Skeletal muscle satellite cell (primary cell): ENCODE results near the gene WFS1.

ENCODE experiments used
- H3K27me3 ChIP-seq: 2 replicates; pipeline ENCODE4 v1.7.0; 2013; ENCODE audit warnings: low read length; ENCODE audit not compliant: control insufficient read depth, insufficient read depth
- H3K36me3 ChIP-seq: 2 replicates; pipeline ENCODE4 v1.7.0; 2013; ENCODE audit warnings: mild to moderate bottlenecking, control low read depth, low read length; ENCODE audit not compliant: insufficient read depth
- H3K4me1 ChIP-seq: 2 replicates; pipeline ENCODE4 v1.7.0; 2013; ENCODE audit warnings: low read length; ENCODE audit not compliant: control insufficient read depth, insufficient read depth
- H3K4me2 ChIP-seq: 2 replicates; pipeline ENCODE4 v1.7.0; 2013; ENCODE audit warnings: mild to moderate bottlenecking, low read length
- H3K4me3 ChIP-seq: 2 replicates; pipeline ENCODE4 v1.7.0; 2013; ENCODE audit warnings: low read length
- H3K9ac ChIP-seq: 2 replicates; pipeline ENCODE4 v1.7.0; 2013; ENCODE audit warnings: mild to moderate bottlenecking, low read depth, low read length, moderate library complexity
- H3K9me3 ChIP-seq: replicated peaks from 2 replicates; pipeline ENCODE4 v1.7.0; 2013; ENCODE audit warnings: mild to moderate bottlenecking, control low read depth, low read length

The WFS1 gene

GRCh38 chr4:6324999-6325787, 55.5 kb downstream of the WFS1 start:
- Histone ChIP-seq H3K4me3 (no peak overlapping the region), H3K9me3 (no peaks in the 10 kb centered on the region), H3K4me1 (no peaks in the 10 kb centered on the region), H3K9ac (no peak overlapping the region), H3K27me3 (peaks cover 7% of the 10 kb centered on the region), H3K4me2 (no peak overlapping the region), H3K36me3 (no peaks in the 10 kb centered on the region)

DNA sequence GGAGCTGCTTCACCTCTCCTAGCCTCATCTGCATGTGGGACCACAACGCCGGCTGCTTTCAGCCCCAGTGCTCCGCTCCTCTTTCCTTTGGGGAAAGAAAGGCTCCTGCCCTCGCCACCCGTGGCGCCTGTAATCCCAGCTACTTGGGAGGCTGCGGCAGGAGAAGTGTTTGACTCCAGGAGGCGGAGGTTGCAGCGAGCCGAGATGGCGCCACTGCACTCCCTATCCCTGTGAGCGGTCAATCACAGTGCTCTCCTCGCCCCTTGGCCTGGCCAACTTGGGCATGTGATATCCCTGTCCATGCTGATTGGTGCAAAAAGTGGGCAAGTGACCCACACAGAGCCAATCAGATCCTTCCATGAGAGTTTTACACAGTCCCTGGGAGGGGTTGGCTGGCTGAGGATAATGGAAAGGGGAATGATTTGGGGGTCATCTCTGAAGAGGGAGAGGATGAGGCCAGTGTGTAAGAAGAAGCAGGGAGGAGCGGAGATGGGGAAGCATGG, 56.2 kb downstream of the WFS1 start:
- H3K4me2 ChIP-seq, result no peak overlapping the region
- peaks cover 7% of the 10 kb centered on the region for H3K27me3 ChIP-seq
- no peaks in the 10 kb centered on the region for H3K4me1 ChIP-seq
- H3K36me3 ChIP-seq, result no peaks in the 10 kb centered on the region
- H3K9me3 ChIP-seq, result no peaks in the 10 kb centered on the region
- H3K4me3 ChIP-seq, result no peak overlapping the region
- no peak overlapping the region for H3K9ac ChIP-seq

- Histone ChIP-seq H3K4me3 (no peak overlapping the region), H3K4me2 (no peak overlapping the region), H3K9me3 (no peaks in the 10 kb centered on the region), H3K27me3 (peaks cover 7% of the 10 kb centered on the region), H3K36me3 (no peaks in the 10 kb centered on the region), H3K4me1 (no peaks in the 10 kb centered on the region), H3K9ac (no peak overlapping the region)
These were observed 56.8 kb downstream of the WFS1 start for GRCh38 chr4:6326312-6327060.

DNA sequence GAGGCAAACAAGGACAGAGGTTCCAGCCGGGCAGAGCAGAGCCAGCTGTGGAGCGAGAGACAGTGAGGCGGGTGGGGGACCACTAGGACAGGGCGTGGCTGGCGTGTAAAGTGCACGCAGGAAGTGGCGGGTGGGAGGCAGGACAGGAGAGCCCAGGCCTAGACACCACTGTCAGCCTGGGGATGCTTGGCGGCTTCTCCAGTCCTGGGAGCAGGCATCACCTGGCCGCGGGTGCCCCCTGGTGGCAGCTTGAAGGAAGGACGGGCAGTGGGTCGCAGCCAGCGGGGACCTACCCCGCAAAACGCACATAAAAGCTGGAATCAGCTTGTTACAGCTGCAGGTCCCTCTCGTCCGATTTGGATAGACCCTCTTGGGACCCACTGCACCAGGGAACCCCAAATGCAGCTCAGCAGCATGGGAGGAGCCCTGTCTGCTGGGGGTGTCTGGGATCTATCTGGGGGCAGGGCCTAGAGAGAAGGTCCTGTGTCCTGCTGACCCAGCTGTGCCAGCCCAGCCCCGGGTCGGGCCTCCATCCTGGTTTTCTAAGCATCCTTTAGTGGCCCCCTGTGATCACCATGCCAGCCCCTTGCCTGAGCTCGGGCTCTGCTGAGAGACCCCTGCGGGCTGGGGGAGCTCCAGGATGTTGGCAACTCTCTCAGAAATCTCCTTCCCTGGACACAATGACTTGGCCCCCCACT, 57.7 kb downstream of the WFS1 start:
- Histone ChIP-seq H3K4me2 (no peak overlapping the region), H3K9ac (no peak overlapping the region), H3K4me3 (no peak overlapping the region), H3K36me3 (no peaks in the 10 kb centered on the region), H3K27me3 (peaks cover 7% of the 10 kb centered on the region), H3K4me1 (no peaks in the 10 kb centered on the region), H3K9me3 (no peaks in the 10 kb centered on the region)

- Histone ChIP-seq H3K36me3 (no peaks in the 10 kb centered on the region), H3K4me2 (no peak overlapping the region), H3K4me1 (no peaks in the 10 kb centered on the region), H3K9me3 (no peaks in the 10 kb centered on the region), H3K4me3 (no peak overlapping the region), H3K9ac (no peak overlapping the region), H3K27me3 (peaks cover 7% of the 10 kb centered on the region)
These were observed 58.9 kb downstream of the WFS1 start for GRCh38 chr4:6328526-6328925.

- Histone ChIP-seq H3K4me2 (no peak overlapping the region), H3K36me3 (no peaks in the 10 kb centered on the region), H3K9ac (no peak overlapping the region), H3K4me1 (no peaks in the 10 kb centered on the region), H3K27me3 (peaks cover 7% of the 10 kb centered on the region), H3K9me3 (no peaks in the 10 kb centered on the region), H3K4me3 (no peak overlapping the region)
These were observed 60.1 kb downstream of the WFS1 start for GRCh38 chr4:6329478-6330383.

DNA sequence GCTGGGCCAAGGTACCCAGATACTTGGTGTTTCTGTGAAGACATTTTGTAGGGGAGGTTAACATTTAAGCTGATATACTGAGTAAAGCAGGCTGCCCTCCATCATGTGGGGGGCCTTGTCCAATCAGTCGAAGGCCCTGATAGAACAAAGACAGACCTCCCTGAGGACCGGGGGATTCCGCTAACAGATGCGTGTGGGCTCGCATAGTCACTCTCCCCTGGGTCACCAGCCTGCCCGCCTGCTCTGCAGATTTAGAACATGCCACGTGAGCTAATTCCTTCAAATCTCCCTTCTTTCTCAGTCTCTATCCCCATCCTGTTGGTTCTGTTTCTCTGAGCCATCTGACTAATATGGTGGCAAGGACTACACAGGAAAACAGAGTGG, 60.7 kb downstream of the WFS1 start:
- Histone ChIP-seq H3K9me3 (no peaks in the 10 kb centered on the region), H3K4me1 (no peaks in the 10 kb centered on the region), H3K4me3 (no peak overlapping the region), H3K4me2 (no peak overlapping the region), H3K9ac (no peak overlapping the region), H3K27me3 (peaks cover 7% of the 10 kb centered on the region), H3K36me3 (no peaks in the 10 kb centered on the region)

- peaks cover 7% of the 10 kb centered on the region for H3K27me3 ChIP-seq
- no peaks in the 10 kb centered on the region for H3K36me3 ChIP-seq
- no peaks in the 10 kb centered on the region for H3K4me1 ChIP-seq
- no peak overlapping the region for H3K4me3 ChIP-seq
- no peak overlapping the region for H3K4me2 ChIP-seq
- H3K9me3 ChIP-seq, result no peaks in the 10 kb centered on the region
- no peak overlapping the region for H3K9ac ChIP-seq
These were observed 61.4 kb downstream of the WFS1 start for GRCh38 chr4:6331018-6331417.

- no peak overlapping the region for H3K4me3 ChIP-seq
- no peak overlapping the region for H3K4me2 ChIP-seq
- H3K36me3 ChIP-seq, result no peaks in the 10 kb centered on the region
- no peak overlapping the region for H3K9ac ChIP-seq
- no peaks in the 10 kb centered on the region for H3K4me1 ChIP-seq
- H3K27me3 ChIP-seq, result peaks cover 7% of the 10 kb centered on the region
- no peaks in the 10 kb centered on the region for H3K9me3 ChIP-seq
These were observed 61.8 kb downstream of the WFS1 start for GRCh38 chr4:6331468-6331867.

DNA sequence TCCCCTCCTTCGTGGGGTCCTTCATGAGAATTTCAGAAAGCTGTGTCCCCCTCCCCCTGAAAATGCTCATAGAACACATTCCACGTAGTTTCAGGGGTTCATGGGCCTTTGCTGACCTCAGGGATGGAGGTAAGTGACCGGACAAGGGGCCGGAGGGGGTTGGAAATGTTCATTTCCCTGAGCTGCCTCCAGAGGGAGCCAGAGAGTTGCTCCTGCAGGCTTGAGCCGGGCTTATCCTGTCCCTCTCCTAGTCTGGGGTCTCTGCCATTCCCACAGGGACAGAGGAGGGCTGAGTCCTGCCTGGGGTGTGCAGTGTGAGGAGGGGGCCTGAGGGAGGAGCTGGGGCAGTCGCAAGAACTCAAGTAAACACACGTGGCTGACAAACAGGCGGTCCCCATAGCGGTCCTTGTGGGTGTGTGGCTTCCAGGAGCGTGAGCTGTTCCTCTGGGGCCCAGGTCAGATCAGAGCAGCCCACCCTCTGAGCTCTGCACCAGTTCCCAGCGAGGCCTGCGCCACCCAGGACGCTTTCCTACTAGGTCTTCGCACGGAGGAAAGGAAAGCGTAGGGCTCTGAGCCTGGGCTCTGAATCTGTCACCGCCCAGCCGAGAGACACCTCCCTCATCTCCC, 62.5 kb downstream of the WFS1 start:
- Histone ChIP-seq H3K9me3 (no peaks in the 10 kb centered on the region), H3K4me3 (no peak overlapping the region), H3K9ac (no peak overlapping the region), H3K36me3 (no peaks in the 10 kb centered on the region), H3K27me3 (peaks cover 7% of the 10 kb centered on the region), H3K4me2 (no peak overlapping the region), H3K4me1 (no peaks in the 10 kb centered on the region)
